Measurements from ENCODE around the gene HMGN5.

HMGN5 gene

DNA sequence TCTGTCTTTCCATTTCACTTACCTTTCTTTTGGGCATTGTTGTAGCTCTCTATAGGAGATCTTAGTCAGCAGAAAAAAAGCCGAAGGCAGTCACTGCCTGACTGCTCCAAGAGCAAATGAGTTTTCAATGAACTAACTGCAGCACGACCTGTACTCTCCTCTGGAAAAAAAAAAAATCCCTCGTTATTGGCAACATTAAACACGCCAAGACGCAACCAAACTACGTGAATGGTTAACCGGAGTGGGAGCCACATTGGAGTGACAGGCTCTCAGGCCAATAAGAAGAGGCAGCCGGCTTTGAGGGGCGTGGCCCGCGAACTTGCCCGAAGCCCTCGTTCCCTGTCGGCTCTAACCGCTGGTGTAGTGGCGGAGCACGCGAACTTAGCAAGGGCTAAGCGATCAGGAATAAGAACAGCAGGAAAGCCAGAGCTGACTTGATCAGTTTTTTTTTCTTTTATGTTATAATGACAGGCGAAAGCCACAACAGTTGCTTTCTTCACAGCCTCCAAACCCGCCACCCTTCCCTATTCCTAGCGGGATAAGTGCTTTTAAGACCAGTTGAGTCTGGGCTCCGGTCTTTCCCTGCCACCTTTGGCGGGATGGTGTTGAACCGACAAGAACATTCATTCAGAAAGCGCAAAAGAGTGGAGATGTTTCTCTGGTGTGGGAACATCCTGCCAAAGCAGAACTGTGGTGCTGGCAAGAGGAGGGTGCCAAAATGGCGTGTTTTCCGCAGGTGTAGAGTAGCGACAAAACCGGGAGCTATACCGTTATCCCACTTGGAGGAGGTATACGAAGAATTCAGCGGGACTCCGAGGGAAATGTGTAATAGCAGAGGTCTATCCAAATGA lies 80.0 kb downstream of the HMGN5 start:
- TF ChIP-seq CTCF (conservative IDR thresholded peaks at IDR 0.05; ENCODE audit: low read depth, low read length), result no peak
- DNase-seq (ENCODE audit: low read depth), result peak; percentile 95
- H3K4me3 ChIP-seq (ENCODE audit: low read depth, low read length), result peak overlapping the region; percentile 67

DNA sequence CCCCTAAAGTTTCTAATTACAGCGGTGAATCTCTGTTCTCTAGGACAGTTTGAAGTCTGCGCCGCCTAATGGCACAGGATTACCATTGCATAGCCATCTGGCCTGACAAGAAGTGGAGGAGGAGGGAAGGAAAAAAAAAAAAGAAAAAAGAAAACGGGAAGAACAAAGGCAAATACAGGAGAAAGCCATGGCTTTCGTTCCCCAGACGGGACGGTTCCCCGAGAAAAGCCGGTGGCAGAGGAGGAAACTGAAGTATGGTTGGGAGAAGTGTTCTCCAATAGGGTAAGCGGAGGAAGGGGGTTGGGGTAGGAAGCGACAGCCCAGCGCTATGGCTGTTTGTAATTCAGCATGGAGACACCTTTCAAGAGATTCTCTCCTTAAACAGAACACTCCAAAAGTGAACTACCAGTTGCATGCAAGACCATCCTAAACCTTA lies 80.8 kb downstream of the HMGN5 start:
- peak; percentile 67 for DNase-seq (ENCODE audit: low read depth)
- TF ChIP-seq CTCF (conservative IDR thresholded peaks at IDR 0.05; ENCODE audit: low read depth, low read length), result peak; percentile 74
- H3K4me3 ChIP-seq (ENCODE audit: low read depth, low read length), result peak overlapping the region; percentile 67

DNA sequence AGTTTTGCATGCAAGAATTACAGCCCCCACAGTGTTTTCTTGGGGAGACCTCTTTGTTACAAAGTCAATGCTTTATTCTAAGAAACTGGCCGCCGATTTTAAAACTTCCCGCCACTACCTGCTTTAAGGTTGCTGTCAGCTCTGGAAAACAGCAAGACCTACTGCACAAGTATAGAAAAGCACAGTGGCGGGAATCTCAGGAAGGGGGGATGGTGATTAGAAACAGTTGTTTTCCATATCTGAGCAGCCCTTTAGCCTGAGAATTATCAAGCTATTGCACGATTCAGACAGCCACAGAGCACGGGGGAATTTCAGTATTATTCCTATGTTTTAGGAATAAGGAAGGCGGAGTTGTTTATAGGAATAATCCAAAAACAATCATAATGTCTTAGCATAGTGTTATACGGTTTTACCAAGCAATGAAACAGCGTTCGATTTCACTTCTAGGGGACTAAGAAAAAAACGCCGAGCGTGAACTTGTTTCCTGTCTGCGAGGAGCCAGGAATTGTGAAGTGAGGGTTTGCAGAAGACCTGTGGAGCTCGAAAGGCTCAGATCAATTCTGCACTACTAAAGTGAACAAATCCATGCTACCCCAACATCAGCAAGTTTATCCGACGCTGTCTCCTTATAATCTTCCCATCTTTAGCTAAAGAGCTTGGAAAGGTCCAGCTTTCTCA lies 81.3 kb downstream of the HMGN5 start:
- no peak for TF ChIP-seq CTCF (conservative IDR thresholded peaks at IDR 0.05; ENCODE audit: low read depth, low read length)
- H3K4me3 ChIP-seq (ENCODE audit: low read depth, low read length), result peak overlapping the region; percentile 67
- no peak for DNase-seq (ENCODE audit: low read depth)

- no peak for TF ChIP-seq CTCF (conservative IDR thresholded peaks at IDR 0.05; ENCODE audit: low read depth, low read length)
- H3K4me3 ChIP-seq (ENCODE audit: low read depth, low read length), result no peak overlapping the region
- no peak for DNase-seq (ENCODE audit: low read depth)
Measured at GRCh38 chrX:81114757-81115156, 87.0 kb downstream of the HMGN5 start.

DNA sequence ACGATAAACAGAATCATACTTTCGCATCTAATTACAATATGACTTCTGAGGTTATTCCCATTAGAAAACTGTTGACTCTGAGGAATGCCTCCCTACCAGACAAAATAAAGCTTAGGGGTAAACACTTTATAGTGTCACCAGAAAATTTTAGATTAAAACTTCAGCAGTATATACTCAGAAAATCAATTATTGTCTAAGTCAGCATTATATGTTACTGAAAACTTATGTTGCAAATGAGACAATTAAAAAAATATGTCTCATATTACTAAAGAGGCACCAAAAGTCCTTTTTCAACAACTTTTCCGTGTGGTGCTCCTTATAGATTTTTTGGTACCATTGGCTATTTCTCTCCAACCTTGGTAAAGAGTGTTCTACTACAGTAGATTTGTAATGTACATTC lies 91.4 kb downstream of the HMGN5 start:
- H3K4me3 ChIP-seq (ENCODE audit: low read depth, low read length), result no peak overlapping the region
- DNase-seq (ENCODE audit: low read depth), result no peak
- TF ChIP-seq CTCF (conservative IDR thresholded peaks at IDR 0.05; ENCODE audit: low read depth, low read length), result no peak

DNA sequence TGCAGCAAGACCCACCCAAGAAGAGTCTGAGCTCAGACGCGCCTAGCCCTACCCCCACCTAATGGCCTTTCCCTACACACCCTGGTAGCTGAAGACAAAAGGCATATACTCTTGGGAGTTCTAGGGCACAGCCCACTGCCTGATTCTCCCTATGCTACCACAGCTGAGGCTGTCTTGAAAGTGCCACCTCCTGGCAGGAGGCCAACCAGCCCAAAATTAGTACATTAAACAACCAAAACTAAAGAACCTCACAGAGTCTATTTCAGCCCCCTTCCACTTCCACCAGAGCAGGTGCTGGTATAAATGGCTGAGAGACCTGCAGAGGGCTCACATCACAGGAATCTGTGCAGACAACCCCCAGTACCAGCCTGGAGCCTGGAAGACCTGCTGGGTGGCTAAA lies 119.1 kb downstream of the HMGN5 start:
- no peak for DNase-seq (ENCODE audit: low read depth)
- H3K4me3 ChIP-seq (ENCODE audit: low read depth, low read length), result no peak overlapping the region
- no peak for TF ChIP-seq CTCF (conservative IDR thresholded peaks at IDR 0.05; ENCODE audit: low read depth, low read length)
